GM23248 (cell line): Measurements from ENCODE around the gene THY1. TPM values are rescaled to one million over a fixed set of nuclear protein-coding genes. Genes with fewer than 3 reads are reported as not detected.

Experiments
- DNase-seq: peaks from one replicate; pipeline ENCODE4 v3.0.0-alpha.2; 2015
- H2AFZ ChIP-seq: fragments of 200-600 bp; sonication (generic); 2 replicates; pipeline ENCODE4 v1.6.1; 2016; ENCODE audit warnings: antibody characterized with exemption
- H3F3A ChIP-seq: fragments of 200-600 bp; sonication (generic); 2 replicates; pipeline ENCODE4 v1.6.1; 2016; ENCODE audit warnings: mild to moderate bottlenecking, antibody characterized with exemption, mixed run types; ENCODE audit not compliant: insufficient read depth
- H3K27ac ChIP-seq: fragments of 200-600 bp; sonication (generic); 2 replicates; pipeline ENCODE4 v1.5.1; 2016; ENCODE audit warnings: mild to moderate bottlenecking
- H3K27me3 ChIP-seq: fragments of 200-600 bp; sonication (generic); replicated peaks from 2 replicates; pipeline ENCODE4 v1.6.1; 2016; ENCODE audit warnings: mild to moderate bottlenecking; ENCODE audit not compliant: insufficient read depth
- H3K36me3 ChIP-seq: fragments of 200-600 bp; sonication (generic); 2 replicates; pipeline ENCODE4 v1.6.1; 2016; ENCODE audit warnings: low read depth, mild to moderate bottlenecking
- H3K4me1 ChIP-seq: fragments of 200-600 bp; sonication (generic); 2 replicates; pipeline ENCODE4 v1.6.1; 2016; ENCODE audit warnings: mild to moderate bottlenecking; ENCODE audit not compliant: insufficient read depth
- H3K4me2 ChIP-seq: fragments of 200-600 bp; sonication (generic); one replicate; pipeline ENCODE4 v1.6.1; 2016; ENCODE audit warnings: mild to moderate bottlenecking; ENCODE audit not compliant: unreplicated experiment
- H3K4me3 ChIP-seq: fragments of 200-600 bp; sonication (generic); 2 replicates; pipeline ENCODE4 v1.5.1; 2016; ENCODE audit warnings: mild to moderate bottlenecking
- H3K79me2 ChIP-seq: fragments of 200-600 bp; sonication (generic); 2 replicates; pipeline ENCODE4 v1.6.1; 2016; ENCODE audit warnings: mild to moderate bottlenecking; ENCODE audit not compliant: insufficient read depth
- H3K9ac ChIP-seq: fragments of 200-600 bp; sonication (generic); 2 replicates; pipeline ENCODE4 v1.6.1; 2016; ENCODE audit warnings: mild to moderate bottlenecking
- H3K9me2 ChIP-seq: fragments of 200-600 bp; sonication (generic); 2 replicates; pipeline ENCODE4 v1.6.1; 2016; ENCODE audit warnings: mixed run types, mild to moderate bottlenecking, moderate library complexity; ENCODE audit not compliant: insufficient read depth
- H3K9me3 ChIP-seq: fragments of 200-600 bp; sonication (generic); one replicate; pipeline ENCODE4 v1.6.1; 2017; ENCODE audit warnings: low read depth
- H4K20me1 ChIP-seq: fragments of 200-600 bp; sonication (generic); 2 replicates; pipeline ENCODE4 v1.6.0; 2016; ENCODE audit not compliant: insufficient read depth
- EZH2 ChIP-seq: fragments of 200-600 bp; sonication (generic); IDR thresholded peaks from 2 replicates; pipeline ENCODE4 v1.6.1; 2018; ENCODE audit warnings: antibody characterized with exemption, mild to moderate bottlenecking; ENCODE audit not compliant: insufficient read depth, poor library complexity, severe bottlenecking
- EZH2phosphoT487 ChIP-seq: fragments of 200-600 bp; sonication (generic); IDR thresholded peaks from 2 replicates; pipeline ENCODE4 v1.6.1; 2018; ENCODE audit warnings: antibody characterized with exemption, moderate library complexity, mild to moderate bottlenecking, low read depth; ENCODE audit not compliant: insufficient read depth
- WGBS, 2 experiments: methylation state at CpG; one replicate each; pipeline ENCODE4 v1.1.6; 2015 to 2017; ENCODE audit warnings: low lambda C conversion rate in 2 of 2, low coverage in 1 of 2; ENCODE audit errors: missing lambda C conversion rate in 2 of 2; 5-methylcytosine and 5-hydroxymethylcytosine counted together
- in situ Hi-C: fragments of 300-500 bp; cut with MboI; formaldehyde crosslinking; loops from 2 replicates; pipeline ENCODE4 v1.15.0; 2020
- polyA plus RNA-seq: library from polyadenylated mRNA; unstranded; fragments of >200 nt; fragmentation: Nextera tagmentation; extraction: Ambion mirVana; gene quantifications from 2 replicates; pipeline ENCODE4 v1.2.1, GENCODE V29; 2016
- total RNA-seq: library from RNA; depleted of rRNA; stranded (reverse); fragments of >200 nt; shearing (Covaris generic); gene quantifications from 2 replicates; pipeline ENCODE4 v1.2.3, GENCODE V29; 2014

Gene THY1
- total and polyA plus RNA-seq, 2 experiments from 2014 or later = 1,640 to 1,694 TPM

DNA sequence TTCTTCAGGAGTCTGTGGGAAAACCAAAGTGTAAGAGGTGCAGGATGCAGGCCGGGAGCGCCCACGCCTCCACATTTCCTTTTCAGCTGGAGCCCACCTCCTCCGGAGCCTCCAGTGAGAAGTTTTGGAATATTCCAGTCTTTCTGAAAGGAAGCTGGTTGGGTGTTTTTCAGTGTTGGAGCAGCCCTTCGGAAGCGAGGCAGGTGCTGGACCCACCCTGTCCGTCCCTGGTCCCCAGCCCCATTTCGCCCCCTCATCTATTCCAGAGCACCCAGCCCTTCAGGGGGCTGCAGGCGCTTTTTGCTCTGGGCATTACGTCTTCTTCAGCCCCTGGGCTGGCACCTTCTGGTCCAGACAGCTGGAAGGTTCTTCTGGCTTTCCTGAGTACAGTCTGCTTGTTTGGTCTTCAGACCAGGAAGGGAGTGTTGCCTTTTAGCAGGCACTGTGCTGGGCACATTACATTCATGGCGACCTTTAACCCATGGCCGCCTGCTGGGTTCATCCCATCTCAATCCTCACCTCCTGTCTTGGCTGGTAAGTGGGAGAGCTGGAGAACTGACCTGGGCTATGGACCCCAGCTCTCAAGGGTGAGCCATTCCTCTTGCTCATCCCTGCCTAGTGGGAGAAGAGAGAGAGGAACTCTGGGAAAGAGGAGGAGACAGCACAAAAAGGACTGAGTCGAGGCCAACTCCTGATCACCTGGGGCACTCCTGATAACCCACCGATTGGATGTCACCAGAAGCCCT is 710 bp upstream of the THY1 start:
- Histone ChIP-seq H3K27ac (peak overlapping the region; percentile 76), H3K36me3 (peaks cover 18% of the 10 kb centered on the region; the same call in 1 of the 2 replicates), H3K9me2 (no peaks in the 10 kb centered on the region), H3K79me2 (peaks cover 45% of the 10 kb centered on the region), H3K4me3 (peak overlapping the region; percentile 98), H3K27me3 (no peaks in the 10 kb centered on the region), H3K9me3 (no peaks in the 10 kb centered on the region), H3K9ac (peak overlapping the region; percentile 92), H4K20me1 (no peaks in the 10 kb centered on the region; the same call in 1 of the 2 replicates), H2AFZ (peak overlapping the region; percentile 76), H3K4me1 (peaks cover 27% of the 10 kb centered on the region), H3K4me2 (peak overlapping the region; percentile 78), H3F3A (peaks cover 21% of the 10 kb centered on the region)
- DNase-seq = no peak
- in situ Hi-C loops = no loop called here
- no peak for TF ChIP-seq EZH2phosphoT487
- WGBS, 2 experiments = 36 to 39% methylated on average over 14 of the region's 14 CpGs

DNA sequence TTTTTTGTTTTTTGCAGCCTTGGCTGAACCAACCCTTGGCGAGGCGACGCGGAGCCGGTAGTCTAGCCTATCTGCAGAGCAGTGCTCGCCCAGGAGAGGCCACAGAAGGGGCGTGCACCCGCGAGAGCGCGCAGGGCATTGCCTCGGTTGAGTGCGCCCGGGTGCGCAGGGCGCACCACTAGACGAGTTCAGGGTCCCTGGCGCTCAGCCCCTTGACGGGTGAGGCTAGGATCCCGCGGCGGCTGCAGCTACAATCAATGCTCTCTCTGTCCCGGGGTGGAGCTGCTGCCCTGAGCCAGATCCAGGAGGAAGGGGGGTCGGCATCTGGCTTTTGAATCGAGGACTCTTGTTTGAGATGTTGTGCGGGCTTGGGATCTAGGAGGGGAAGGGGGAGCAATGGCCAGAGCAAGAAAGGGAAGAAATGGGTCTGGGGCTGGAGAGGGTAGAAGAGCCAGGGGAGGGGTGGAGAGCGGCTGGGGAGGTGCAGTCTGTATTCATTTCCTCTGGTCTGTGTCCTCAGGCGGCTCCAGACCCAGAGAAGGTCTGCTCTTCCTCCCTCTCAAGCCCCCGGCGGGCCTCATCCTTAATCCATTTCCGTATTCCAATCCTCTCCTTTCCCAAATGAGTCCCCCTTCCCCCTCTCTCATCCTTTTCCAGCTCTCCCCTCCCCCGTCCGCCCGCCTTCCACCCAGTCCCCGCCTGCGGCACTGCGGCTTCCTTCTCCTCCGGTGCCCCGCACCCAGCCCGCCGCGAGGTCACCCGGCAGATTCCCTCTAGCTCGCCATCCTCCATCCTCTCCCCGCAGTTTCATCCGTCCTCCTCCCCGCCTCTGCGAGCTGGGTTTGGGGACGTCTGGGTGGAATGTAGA is 797 bp downstream of the THY1 start:
- Histone ChIP-seq H3K27ac (peak overlapping the region; percentile 76), H3K4me1 (peaks cover 40% of the 10 kb centered on the region), H2AFZ (peak overlapping the region; percentile 76), H3K4me2 (peak overlapping the region; percentile 78), H3K79me2 (peaks cover 45% of the 10 kb centered on the region), H3K4me3 (peak overlapping the region; percentile 98), H3K9ac (peak overlapping the region; percentile 92), H3K27me3 (no peaks in the 10 kb centered on the region), H4K20me1 (no peaks in the 10 kb centered on the region; the same call in 1 of the 2 replicates), H3F3A (peaks cover 33% of the 10 kb centered on the region), H3K36me3 (peaks cover 18% of the 10 kb centered on the region; the same call in 1 of the 2 replicates), H3K9me3 (no peaks in the 10 kb centered on the region), H3K9me2 (no peaks in the 10 kb centered on the region)
- TF ChIP-seq EZH2phosphoT487 = no peak
- no peak for TF ChIP-seq EZH2
- 0 to 1% methylated on average over 41 to 49 of the region's 49 CpGs for WGBS, 2 experiments
- in situ Hi-C loops = no loop called here
- peak; percentile 73 for DNase-seq

DNA sequence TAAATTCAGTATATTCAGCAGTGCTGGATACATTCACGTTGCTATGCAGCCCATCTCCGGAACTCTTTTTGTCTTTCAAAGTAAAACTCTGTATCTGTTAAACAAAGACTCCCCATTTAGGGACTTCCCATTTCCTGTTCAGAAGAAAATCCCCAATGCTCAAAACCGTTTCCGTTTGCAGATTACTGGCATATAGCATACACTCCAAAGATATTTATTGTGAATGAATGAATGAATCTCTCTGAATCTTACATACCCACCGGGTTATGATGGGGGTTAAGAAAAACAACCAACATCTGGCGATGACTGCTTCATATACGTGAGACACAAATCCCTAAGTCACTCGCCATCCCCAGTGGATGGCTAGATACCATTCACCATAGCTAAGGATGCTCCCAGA is 1.6 kb downstream of the THY1 start:
- Histone ChIP-seq H3K27ac (peak overlapping the region; percentile 76), H3K27me3 (no peaks in the 10 kb centered on the region), H3F3A (peaks cover 41% of the 10 kb centered on the region), H3K36me3 (peaks cover 18% of the 10 kb centered on the region; the same call in 1 of the 2 replicates), H4K20me1 (no peaks in the 10 kb centered on the region; the same call in 1 of the 2 replicates), H2AFZ (no peak overlapping the region), H3K4me2 (peak overlapping the region; percentile 78), H3K4me3 (peak overlapping the region; percentile 98), H3K4me1 (peaks cover 49% of the 10 kb centered on the region), H3K9ac (peak overlapping the region; percentile 92), H3K9me2 (no peaks in the 10 kb centered on the region), H3K79me2 (peaks cover 45% of the 10 kb centered on the region), H3K9me3 (no peaks in the 10 kb centered on the region)
- peak; percentile 47 for DNase-seq
- TF ChIP-seq EZH2 (no peak), EZH2phosphoT487 (no peak)
- WGBS, 2 experiments = 21 to 22% methylated on average over 8 of the region's 8 CpGs
- in situ Hi-C loops = no loop called here

- 0 out of 2 replicates have a peak overlapping the region, but pooled peaks have one; percentile 76 for H3K27ac ChIP-seq
- peak overlapping the region; percentile 92 for H3K9ac ChIP-seq
- H3K9me3 ChIP-seq = no peaks in the 10 kb centered on the region
- in situ Hi-C loops = no loop called here
- H3K79me2 ChIP-seq = peaks cover 45% of the 10 kb centered on the region
- H4K20me1 ChIP-seq = no peaks in the 10 kb centered on the region; the same call in 1 of the 2 replicates
- peaks cover 49% of the 10 kb centered on the region for H3K4me1 ChIP-seq
- peak overlapping the region; percentile 98 for H3K4me3 ChIP-seq
- no peak for DNase-seq
- peaks cover 41% of the 10 kb centered on the region for H3F3A ChIP-seq
- H3K27me3 ChIP-seq = no peaks in the 10 kb centered on the region
- WGBS, 2 experiments = 87 to 89% methylated on average over 8 of the region's 8 CpGs
- no peaks in the 10 kb centered on the region for H3K9me2 ChIP-seq
- H3K4me2 ChIP-seq = peak overlapping the region; percentile 78
- H3K36me3 ChIP-seq = peaks cover 18% of the 10 kb centered on the region; the same call in 1 of the 2 replicates
- H2AFZ ChIP-seq = no peak overlapping the region
- TF ChIP-seq EZH2 = no peak
- no peak for TF ChIP-seq EZH2phosphoT487
Observed at GRCh38 chr11:119420631-119421030, 2.3 kb downstream of the THY1 start.
